KOPT-K1 (cell line): ENCODE results near the gene AP3S1.
A peak's percentile ranks its signal among the peaks of the same experiment; 100 is the strongest.
"Not testable (repeated sequence)": the region's sequence is repeated elsewhere in the genome, so short reads cannot be mapped to it uniquely, and the experiment has no call there.

Experiments
- H3K27ac ChIP-seq: fragments of 200-600 bp; sonication (generic); 2 replicates; pipeline ENCODE4 v1.5.1; 2016; ENCODE audit warnings: antibody characterized with exemption, mild to moderate bottlenecking, low read depth, low read length; ENCODE audit not compliant: poor library complexity, severe bottlenecking
- H3K36me3 ChIP-seq: fragments of 200-600 bp; sonication (generic); 2 replicates; pipeline ENCODE4 v1.5.1; 2017; ENCODE audit warnings: antibody characterized with exemption, mild to moderate bottlenecking, low read length, moderate library complexity; ENCODE audit not compliant: insufficient read depth
- H3K9me3 ChIP-seq: fragments of 200-600 bp; sonication (generic); 2 replicates; pipeline ENCODE4 v1.5.1; 2017; ENCODE audit warnings: antibody characterized with exemption, low read length, mild to moderate bottlenecking; ENCODE audit not compliant: insufficient read depth, poor library complexity, severe bottlenecking

Gene AP3S1

DNA sequence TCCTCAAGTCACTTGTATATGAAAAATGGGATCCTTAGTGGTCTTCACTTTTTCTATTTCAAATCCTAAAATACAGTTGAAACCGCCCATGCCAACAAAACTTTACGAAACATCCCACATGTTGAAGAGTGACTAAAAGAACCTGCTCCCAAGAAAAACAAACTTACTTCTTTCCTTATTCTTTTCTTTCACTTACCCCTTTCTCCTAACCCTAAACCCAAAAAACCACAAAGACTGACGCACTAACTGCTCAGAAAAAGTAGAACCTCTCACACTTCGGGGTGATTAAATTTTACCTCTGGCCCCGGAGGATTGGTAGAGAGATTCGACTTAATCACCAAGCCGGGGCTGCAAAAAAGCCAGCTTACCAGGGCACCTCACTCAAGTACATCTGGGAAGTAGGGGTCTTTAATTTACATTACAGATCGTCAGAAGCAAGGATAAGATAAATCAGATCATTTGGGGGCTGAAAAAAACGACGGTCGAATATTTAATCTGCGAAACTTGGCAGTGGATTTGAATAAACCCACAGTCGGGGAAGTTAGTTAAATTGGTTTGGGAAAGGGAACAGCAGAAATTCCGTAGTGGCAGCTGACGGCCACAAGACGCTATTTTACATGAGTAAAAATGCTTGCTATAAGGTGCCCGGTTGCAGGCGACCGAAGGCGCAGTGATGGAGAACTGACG, 26.6 kb upstream of the AP3S1 start:
- Histone ChIP-seq H3K9me3 (peaks cover 18% of the 10 kb centered on the region), H3K36me3 (no peaks in the 10 kb centered on the region), H3K27ac (no peak overlapping the region)

DNA sequence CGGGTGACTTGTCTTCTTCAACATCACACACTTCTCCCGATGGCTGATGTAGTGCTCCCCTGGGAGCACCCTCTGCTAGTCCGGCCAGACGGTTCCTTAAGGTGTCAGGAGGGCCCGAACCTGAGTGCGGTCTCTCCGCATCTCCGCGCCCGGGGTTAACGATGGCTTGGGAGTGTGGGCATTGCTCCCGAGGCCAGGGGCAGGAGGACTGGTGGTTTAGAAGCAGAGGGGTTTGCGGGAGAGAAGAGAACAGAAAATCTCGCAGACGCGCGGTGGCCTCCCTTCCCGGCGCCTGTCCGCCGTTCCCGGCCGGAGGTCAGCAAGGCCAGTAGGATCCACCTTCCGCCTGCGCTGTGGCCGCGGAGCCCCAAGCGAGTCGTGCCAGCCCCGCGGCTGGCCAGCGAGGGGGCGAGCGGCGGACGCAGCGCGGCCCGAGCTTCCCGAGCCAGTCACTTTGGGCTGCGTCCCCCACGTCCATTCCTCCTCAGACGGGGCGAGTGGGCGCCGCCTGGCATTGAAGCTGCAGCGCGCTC, 26.0 kb upstream of the AP3S1 start:
- H3K36me3 ChIP-seq: no peaks in the 10 kb centered on the region
- H3K27ac ChIP-seq: no peak overlapping the region
- peaks cover 18% of the 10 kb centered on the region for H3K9me3 ChIP-seq

DNA sequence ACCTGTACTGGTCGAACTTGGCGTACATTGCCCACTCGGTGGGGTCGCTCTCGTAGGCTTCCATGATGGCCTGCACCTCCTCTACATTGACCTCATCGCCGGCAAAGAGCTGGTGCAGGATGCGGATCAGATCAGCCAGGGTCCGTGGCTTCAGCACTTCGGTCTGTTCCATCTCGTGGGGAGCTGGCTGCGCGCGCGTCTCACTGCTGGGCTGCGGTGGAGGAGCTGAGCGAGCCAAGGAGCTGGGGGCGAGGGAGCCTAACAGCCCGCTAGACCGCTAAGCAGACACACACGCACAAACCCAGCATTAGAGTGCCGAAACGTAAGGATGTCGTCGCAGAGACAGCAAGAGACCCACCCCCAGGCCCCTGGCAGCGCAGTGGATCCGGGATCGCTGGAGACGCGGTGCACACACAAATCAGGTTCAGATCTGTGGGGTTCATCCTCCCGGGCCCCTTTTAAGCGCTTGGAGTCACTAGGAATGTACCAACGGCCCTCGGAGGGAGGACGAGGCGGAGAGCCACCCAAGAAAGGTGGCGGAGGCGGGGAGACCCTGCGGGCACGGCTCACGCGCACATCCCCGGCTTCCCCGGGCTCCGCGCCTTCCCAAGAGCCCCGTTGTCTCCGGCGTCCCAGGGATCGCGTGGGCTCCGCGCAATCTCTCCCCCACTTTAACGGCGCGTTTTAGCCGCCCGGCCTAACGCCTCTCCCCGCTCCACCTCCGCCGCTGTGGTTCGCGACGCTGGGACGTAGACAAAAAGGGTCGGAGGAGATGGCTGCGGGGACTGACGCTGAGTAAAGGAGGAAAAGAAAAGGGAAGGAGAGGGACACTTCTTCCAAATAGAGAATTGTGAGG, 25.3 kb upstream of the AP3S1 start, which contains the start of gene CDO1:
Gene CDO1 (minus strand): TSS at position 434 of the 856 bp plus-strand sequence. CDS start 262 bp downstream, at position 172.
- Histone ChIP-seq H3K9me3 (peaks cover 18% of the 10 kb centered on the region), H3K36me3 (no peaks in the 10 kb centered on the region), H3K27ac (no peak within 1 kb of the TSS)

DNA sequence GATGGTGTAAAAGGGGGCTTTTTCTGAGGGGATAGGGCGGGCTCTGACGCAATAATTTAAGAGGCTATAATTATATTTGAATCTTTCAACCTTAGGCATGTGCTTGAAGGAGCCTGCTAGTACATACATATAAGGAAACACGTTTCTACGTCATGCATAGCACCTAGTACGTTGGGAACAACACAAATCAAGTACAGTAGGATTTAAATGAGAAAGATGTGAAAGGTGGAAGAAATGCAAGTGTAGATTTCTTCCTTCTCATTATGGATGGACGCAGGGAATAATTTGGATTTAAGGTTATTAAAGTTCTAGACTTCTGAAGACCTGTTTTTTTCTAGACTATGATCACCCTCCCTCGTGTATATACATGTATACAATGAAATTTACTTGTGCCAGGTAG, 24.3 kb upstream of the AP3S1 start:
- H3K9me3 ChIP-seq: peaks cover 18% of the 10 kb centered on the region
- H3K27ac ChIP-seq: no peak overlapping the region
- H3K36me3 ChIP-seq: no peaks in the 10 kb centered on the region

DNA sequence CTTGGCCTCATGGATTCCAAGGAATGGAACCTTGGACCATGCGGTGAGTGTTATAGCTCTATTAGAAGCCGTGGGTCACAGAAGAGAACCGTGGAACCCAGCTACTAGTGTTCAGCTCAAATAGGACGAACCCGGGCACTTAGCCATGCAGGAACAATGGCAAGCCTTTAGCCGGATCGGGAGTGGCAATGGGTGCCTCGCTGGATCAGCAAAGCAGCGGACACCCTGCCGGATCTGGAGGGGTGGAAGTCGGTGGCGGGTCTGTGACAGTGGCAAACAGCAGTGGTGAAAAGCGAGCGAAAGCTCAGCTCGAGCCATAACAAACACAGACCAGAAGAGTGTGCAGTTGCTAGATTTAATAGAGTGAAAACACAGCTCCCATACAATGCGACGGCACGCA, 22.9 kb upstream of the AP3S1 start:
- Histone ChIP-seq H3K9me3 (peaks cover 18% of the 10 kb centered on the region), H3K36me3 (no peaks in the 10 kb centered on the region), H3K27ac (no peak overlapping the region)

DNA sequence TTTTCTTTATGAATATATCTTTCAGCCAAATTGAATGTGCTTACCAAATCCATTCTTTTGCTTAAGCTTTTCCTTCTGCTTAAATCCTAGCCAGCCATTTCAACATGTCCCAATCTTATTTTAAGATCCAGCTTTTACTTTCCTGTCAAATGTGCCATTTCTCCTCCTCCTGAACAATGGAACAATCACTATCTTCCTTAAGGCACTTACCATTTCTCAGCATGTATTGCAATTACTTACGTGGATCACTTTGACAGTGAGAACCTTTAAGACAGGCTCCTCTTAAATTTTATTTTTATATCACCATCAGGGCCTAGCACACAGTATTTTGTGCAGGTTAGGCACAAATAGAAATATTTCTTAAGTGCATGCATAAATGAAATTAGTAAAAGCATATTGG, 20.9 kb upstream of the AP3S1 start:
- Histone ChIP-seq H3K9me3 (peaks cover 6% of the 10 kb centered on the region), H3K36me3 (no peaks in the 10 kb centered on the region), H3K27ac (no peak overlapping the region)

DNA sequence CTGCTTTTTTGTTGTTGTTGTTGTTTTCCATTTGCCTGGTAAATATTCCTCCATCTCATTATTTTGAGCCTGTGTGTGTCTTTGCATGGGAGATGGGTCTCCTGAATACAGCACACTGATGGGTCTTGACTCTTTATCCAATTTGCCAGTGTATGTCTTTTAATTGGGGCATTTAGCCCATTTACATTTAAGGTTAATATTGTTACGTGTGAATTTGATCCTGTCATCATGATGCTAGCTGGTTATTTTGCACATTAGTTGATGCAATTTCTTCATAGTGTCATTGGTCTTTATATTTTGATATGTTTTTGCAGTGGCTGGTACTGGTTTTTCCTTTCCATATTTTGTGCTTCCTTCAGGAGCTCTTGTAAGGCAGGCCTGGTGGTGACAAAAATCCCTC, 16.8 kb upstream of the AP3S1 start:
- not testable (repeated sequence) for H3K9me3 ChIP-seq, H3K27ac ChIP-seq
- peaks cover 27% of the 10 kb centered on the region for H3K36me3 ChIP-seq

DNA sequence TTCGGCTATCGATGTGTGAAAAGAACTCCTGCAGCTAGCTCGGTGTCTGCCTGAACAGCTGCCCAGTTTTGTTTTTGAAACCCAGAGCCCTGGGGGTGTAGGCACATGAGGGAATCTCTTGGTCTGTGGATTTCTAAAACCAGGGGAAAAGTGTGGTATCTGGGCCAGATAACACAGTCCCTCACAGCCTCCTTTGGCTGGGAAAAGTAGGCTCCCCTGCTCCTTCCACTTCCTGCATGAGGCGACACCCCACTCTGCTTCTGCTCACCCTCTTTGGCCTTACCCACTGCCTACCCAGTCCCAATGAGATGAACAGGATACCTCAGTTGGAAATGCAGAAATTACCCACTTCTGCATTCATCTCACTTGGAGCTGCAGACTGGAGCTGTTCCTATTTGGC, 15.8 kb upstream of the AP3S1 start:
- H3K27ac ChIP-seq: no peak overlapping the region
- H3K36me3 ChIP-seq: peaks cover 35% of the 10 kb centered on the region
- H3K9me3 ChIP-seq: no peaks in the 10 kb centered on the region

DNA sequence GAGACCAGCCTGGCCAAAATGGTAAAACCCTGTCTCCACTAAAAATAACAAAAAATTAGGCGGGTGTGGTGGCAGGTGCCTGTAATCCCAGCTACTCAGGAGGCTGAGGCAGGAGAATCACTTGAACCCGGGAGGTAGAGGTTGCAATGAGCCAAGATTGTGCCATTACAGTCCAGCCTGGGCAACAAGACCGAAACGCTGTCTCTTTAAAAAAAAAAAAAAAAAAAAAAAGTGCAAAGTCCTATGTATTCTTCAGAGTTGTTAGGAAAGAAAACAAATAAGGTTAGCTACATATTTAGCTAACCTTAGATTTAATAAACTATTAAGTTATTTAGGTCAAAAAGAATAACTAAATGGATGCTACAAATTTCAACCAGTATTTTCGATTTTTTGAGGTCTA, 11.8 kb upstream of the AP3S1 start:
- H3K27ac ChIP-seq: no peak overlapping the region
- H3K9me3 ChIP-seq: no peaks in the 10 kb centered on the region
- H3K36me3 ChIP-seq: peaks cover 69% of the 10 kb centered on the region

DNA sequence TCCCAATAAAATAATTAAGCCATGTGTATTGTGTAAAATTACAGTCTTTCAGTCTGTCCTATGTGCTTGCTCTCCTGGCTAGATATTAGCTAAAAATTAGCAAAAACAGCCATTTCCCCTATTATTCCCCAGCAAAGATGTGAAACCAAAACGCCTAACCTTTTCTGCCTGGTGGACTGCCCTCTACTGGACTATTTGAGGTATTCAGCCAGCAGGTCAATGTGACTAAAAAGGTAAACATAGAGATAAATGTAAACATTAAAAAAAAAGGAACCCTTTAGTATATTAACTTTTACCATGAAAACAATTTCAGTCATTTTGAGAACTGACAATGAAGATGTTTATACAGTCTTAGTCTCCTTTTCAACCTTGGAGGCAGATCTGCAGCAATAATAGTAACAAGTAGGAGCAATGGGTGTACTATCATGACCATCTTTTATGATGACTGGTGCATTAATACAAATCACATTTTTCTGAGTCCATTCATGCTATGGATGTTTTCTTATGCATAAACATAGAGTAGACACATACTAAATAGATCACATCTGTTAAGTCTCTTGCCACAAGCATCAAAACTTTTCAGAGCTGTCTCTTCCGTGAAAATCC, 10.5 kb upstream of the AP3S1 start:
- no peaks in the 10 kb centered on the region for H3K9me3 ChIP-seq
- peaks cover 82% of the 10 kb centered on the region for H3K36me3 ChIP-seq
- H3K27ac ChIP-seq: no peak overlapping the region

DNA sequence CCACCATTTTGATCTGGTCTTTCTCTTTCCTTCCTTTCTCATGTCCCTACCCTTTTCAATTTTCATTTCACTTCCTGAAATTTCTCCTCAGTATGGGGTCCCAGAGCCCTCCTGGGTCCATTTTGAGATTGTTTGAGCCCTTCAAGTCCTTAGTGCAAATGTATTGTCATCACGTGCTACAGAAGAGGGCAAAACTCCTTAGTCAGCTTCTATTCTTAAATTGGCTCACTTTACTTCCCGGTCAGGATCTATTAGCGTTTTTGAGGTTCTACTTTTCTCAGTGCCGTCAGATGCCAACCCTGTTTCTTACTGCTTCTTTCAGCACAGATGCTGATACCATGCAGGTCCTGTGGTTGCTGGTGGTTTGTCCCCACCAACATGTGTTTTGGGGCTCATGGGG, 6.3 kb upstream of the AP3S1 start:
- Histone ChIP-seq H3K27ac (no peak overlapping the region), H3K36me3 (peaks cover 76% of the 10 kb centered on the region), H3K9me3 (no peaks in the 10 kb centered on the region)

DNA sequence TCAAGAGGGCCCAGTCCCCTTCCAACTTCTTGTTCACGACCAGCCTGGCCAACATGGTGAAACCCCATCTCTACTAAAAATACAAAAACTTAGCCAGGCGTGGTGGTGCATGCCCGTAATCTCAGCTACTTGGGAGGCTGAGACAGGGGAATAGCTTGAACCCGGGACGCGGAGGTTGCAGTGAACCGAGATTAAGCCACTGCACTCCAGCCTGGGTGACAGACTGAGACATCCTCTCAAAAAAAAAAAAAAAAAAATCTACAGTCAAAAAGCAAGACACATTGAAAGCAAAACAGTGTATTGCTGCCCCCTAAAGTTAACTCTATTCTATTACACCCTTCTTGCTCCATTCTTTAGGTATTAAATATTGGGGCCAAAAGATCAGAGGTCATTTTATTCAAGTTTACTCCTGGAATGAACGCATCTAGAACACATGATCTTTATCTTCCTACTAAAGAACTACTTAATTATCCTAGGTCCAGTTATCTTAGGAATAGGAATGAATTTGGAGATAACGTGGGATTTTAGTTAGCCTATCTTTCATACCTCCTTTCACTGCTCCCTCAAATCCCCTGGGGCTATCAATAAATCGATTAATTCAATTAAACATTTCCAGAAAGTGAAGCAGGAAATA, 2.7 kb upstream of the AP3S1 start:
- H3K9me3 ChIP-seq: no peaks in the 10 kb centered on the region
- peaks cover 48% of the 10 kb centered on the region for H3K36me3 ChIP-seq
- no peak overlapping the region for H3K27ac ChIP-seq

DNA sequence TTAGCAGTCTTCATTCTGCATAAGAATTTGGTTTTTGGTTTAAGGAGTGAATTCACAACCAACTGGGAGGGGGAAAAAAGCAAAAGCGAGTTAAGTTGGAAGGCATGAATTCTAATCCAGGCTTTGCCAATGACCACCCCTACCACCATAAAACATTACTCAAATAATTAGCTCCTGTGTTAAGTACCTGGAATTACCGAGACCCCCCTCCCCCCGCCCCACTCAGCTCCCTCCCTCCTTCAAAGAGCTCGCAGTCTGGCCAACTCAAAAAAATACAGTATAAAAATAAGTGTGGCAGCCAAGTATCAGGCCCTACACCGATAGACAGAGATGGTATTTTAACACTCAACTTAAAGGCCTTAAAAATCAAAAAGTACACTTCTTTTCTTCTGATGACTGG, 862 bp upstream of the AP3S1 start:
- H3K9me3 ChIP-seq: no peaks in the 10 kb centered on the region
- peaks cover 29% of the 10 kb centered on the region for H3K36me3 ChIP-seq
- H3K27ac ChIP-seq: peak overlapping the region; percentile 90

DNA sequence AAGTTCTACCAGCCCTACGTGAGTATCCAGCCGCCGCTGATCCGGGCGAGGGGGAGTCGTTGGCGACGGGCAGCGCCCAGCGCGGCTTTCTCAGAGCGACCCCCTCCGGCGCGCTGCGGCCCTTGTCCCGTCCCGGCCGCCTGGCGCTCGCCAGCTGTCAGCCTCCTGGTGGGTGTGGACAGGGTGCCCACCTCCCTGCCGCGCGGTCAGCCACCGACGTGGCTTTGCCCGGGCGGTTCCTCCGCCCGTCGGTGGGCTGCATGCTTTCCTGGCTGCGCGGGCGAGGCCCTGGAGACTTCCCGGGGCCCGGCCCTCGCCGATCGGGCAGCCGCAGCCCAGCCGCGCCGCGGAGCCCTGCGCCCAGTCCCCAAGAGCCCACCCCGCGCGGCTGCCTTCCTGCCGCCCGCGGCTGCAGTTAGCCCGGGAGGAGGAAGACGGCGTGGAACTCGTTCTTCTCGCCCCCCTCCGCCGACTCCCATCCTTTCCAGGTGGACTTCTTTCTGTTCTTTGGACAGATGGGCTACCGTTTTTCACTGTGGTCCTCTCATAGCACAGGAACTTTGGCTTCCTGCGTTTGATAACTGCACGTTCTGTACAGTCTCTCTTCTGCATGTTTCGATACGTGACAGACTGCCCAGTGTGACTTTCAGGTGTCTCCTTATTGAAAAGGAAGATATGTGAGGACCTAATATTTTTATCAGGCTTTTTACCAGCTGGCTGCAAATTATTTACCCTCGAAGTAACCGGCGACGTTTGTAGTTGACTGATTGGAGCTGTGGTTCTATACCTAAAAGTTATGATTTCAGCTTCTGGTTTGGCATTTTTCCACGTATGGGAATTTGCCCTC, 577 bp downstream of the AP3S1 start:
- H3K27ac ChIP-seq: peak overlapping the region; percentile 90
- H3K9me3 ChIP-seq: no peaks in the 10 kb centered on the region
- peaks cover 15% of the 10 kb centered on the region for H3K36me3 ChIP-seq
